ENCODE data around the gene ASTN2. TPM values are rescaled to one million over a fixed set of nuclear protein-coding genes. Genes with fewer than 3 reads are reported as not detected.

Gene ASTN2
- total and polyA plus RNA-seq, 9 of the 15 experiments (the other 6 are each of a cell fraction or from before 2014, with no cell fraction given) = 0.56 to 3.5 (median 1.9) TPM

- H3K9ac ChIP-seq (ENCODE audit: insufficient read depth in 1 of 2, low read depth in 2 of 2, low read length in 2 of 2) = no peak overlapping the region
- H3K27me3 ChIP-seq (ENCODE audit: control insufficient read depth in 2 of 2, insufficient read depth in 2 of 2, low read length in 2 of 2) = no peaks in the 10 kb centered on the region
- no peaks in the 10 kb centered on the region for H3K4me1 ChIP-seq (replicated peaks in 1 of 2; ENCODE audit: control insufficient read depth in 2 of 2, insufficient read depth in 2 of 2, low read length in 2 of 2)
- POLR2A ChIA-PET = no interaction called here
- no peak for DNase-seq (ENCODE audit: extremely low read depth in 1 of 4, low spot score in 3 of 4)
- FAIRE-seq = no peak
- TF ChIP-seq, protein P1, sequence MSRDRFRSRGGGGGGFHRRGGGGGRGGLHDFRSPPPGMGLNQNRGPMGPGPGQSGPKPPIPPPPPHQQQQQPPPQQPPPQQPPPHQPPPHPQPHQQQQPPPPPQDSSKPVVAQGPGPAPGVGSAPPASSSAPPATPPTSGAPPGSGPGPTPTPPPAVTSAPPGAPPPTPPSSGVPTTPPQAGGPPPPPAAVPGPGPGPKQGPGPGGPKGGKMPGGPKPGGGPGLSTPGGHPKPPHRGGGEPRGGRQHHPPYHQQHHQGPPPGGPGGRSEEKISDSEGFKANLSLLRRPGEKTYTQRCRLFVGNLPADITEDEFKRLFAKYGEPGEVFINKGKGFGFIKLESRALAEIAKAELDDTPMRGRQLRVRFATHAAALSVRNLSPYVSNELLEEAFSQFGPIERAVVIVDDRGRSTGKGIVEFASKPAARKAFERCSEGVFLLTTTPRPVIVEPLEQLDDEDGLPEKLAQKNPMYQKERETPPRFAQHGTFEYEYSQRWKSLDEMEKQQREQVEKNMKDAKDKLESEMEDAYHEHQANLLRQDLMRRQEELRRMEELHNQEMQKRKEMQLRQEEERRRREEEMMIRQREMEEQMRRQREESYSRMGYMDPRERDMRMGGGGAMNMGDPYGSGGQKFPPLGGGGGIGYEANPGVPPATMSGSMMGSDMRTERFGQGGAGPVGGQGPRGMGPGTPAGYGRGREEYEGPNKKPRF (IDR thresholded peaks at IDR 0.05; ENCODE audit: low read depth, low read length) = no peak
- TF ChIP-seq IRF9 (tag; IDR thresholded peaks at IDR 0.05) (no peak), ZNF197 (CRISPR knock-in tag; IDR thresholded peaks at IDR 0.05; ENCODE audit: low read depth) (no peak), TAF1 (IDR thresholded peaks at IDR 0.05; ENCODE audit: control insufficient read depth, extremely low read depth, insufficient read depth, low read length, severe bottlenecking) (no peak), STAG1 (CRISPR knock-in tag; IDR thresholded peaks at IDR 0.05; ENCODE audit: borderline replicate concordance) (no peak), ZNF561 (CRISPR knock-in tag; conservative IDR thresholded peaks at IDR 0.05) (no peak), ZC3H8 (IDR thresholded peaks at IDR 0.05) (no peak), TEAD1 (CRISPR knock-in tag; IDR thresholded peaks at IDR 0.05) (no peak)
- TF ChIP-seq, protein P2, sequence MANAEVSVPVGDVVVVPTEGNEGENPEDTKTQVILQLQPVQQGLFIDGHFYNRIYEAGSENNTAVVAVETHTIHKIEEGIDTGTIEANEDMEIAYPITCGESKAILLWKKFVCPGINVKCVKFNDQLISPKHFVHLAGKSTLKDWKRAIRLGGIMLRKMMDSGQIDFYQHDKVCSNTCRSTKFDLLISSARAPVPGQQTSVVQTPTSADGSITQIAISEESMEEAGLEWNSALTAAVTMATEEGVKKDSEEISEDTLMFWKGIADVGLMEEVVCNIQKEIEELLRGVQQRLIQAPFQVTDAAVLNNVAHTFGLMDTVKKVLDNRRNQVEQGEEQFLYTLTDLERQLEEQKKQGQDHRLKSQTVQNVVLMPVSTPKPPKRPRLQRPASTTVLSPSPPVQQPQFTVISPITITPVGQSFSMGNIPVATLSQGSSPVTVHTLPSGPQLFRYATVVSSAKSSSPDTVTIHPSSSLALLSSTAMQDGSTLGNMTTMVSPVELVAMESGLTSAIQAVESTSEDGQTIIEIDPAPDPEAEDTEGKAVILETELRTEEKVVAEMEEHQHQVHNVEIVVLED (CRISPR knock-in tag; IDR thresholded peaks at IDR 0.05) = no peak
- CTCF ChIA-PET (ENCODE audit: low intra/inter-chr PET ratio) = no interaction called here
- BruUV-seq (replicated peaks) = no TSS peak
- in situ Hi-C loops (cut with MboI) = no loop called here
- no peak overlapping the region for H3K27ac ChIP-seq (ENCODE audit: extremely low read depth, low read depth, low read length)
- no peak overlapping the region for H3K4me2 ChIP-seq (ENCODE audit: insufficient read depth, low read length)
- no peaks in the 10 kb centered on the region for H3K79me2 ChIP-seq (ENCODE audit: control insufficient read depth, insufficient read depth, low read length)
- no peak overlapping the region for H3K4me3 ChIP-seq
- no peaks in the 10 kb centered on the region for H3K9me3 ChIP-seq (replicated peaks; ENCODE audit: control insufficient read depth, insufficient read depth, low read depth, low read length)
- no peaks in the 10 kb centered on the region for H4K20me1 ChIP-seq (replicated peaks; ENCODE audit: control insufficient read depth, insufficient read depth, low read length)
- no peaks in the 10 kb centered on the region for H3K36me3 ChIP-seq (ENCODE audit: control insufficient read depth, insufficient read depth, low read length)
- no peak overlapping the region for H2AFZ ChIP-seq (ENCODE audit: low read depth, low read length)
- no peak for ATAC-seq
- 4% methylated on average over 8 of the region's 8 CpGs for WGBS (ENCODE audit: insufficient coverage, low coverage, missing lambda C conversion rate)
- intact Hi-C loops (cut with micrococcal nuclease) = no loop called here
- H3K9me1 ChIP-seq (ENCODE audit: control insufficient read depth, insufficient read depth, low read length) = no peaks in the 10 kb centered on the region
Observed at GRCh38 chr9:117245175-117245829, 169.6 kb downstream of the ASTN2 start.

Data from K562 (cell line).